Esophagus muscularis mucosa (tissue), 4 donors: ENCODE data around the gene FXYD6.

ENCODE experiments used
- CTCF ChIP-seq, 3 experiments: fragments of 200-600 bp in 2 of 3; fragments of 450-650 bp in 1 of 3; sonication (generic) in 2 of 3; IDR thresholded peaks; one replicate each; pipeline ENCODE4 v1.5.1; 2017 to 2019; ENCODE audit warnings: antibody characterized with exemption in 3 of 3, mild to moderate bottlenecking in 2 of 3, moderate library complexity in 1 of 3
- EP300 ChIP-seq: sonication (generic); formaldehyde crosslinking; IDR thresholded peaks from one replicate; pipeline ENCODE4 v1.6.1; 2017; ENCODE audit warnings: antibody characterized with exemption
- POLR2A ChIP-seq: fragments of 450-650 bp; IDR thresholded peaks from one replicate; pipeline ENCODE4 v1.6.1; 2017; ENCODE audit warnings: antibody characterized with exemption, moderate library complexity, mild to moderate bottlenecking, low read depth
- POLR2AphosphoS5 ChIP-seq, 2 donors: sonication (generic); formaldehyde crosslinking; IDR thresholded peaks; one replicate each; pipeline ENCODE4 v1.6.1; 2017; ENCODE audit warnings: antibody characterized with exemption in 2 of 2

DNA sequence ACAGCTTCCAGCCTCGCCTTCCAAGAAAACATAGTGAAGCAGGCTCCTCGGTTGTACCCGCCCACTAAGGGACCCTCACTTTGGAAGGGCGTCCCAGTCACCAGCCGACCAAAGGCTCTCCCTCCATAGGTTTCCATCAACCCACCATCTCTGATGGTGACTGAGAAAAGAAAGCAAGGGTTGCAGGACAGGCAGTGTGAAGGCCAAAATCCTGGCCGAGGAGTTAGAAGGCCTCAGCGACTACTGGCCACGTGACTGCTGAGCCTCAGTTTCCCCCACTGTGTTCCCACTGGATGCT, 2.7 kb downstream of the FXYD6 start:
- TF ChIP-seq CTCF (IDR thresholded peaks at IDR 0.05), result no peak
- TF ChIP-seq POLR2AphosphoS5 (IDR thresholded peaks at IDR 0.05), result no peak
- TF ChIP-seq EP300, result no peak
- TF ChIP-seq POLR2A, result no peak
